HG03159 (cell line): ENCODE measurements around the gene ERBB4.
"Not testable (repeated sequence)": the region's sequence is repeated elsewhere in the genome, so short reads cannot be mapped to it uniquely, and the experiment has no call there.

Source experiments
- ATAC-seq: cut with Tn5 transposase; IDR thresholded peaks from one replicate; pipeline ENCODE4 v1.9.1; 2021; ENCODE audit warnings: mild to moderate bottlenecking, moderate library complexity; ENCODE audit not compliant: unreplicated experiment

The ERBB4 gene

GRCh38 chr2:211652327-211652726 is 886.3 kb downstream of the ERBB4 start:
- no peak for ATAC-seq

GRCh38 chr2:211649331-211649730 is 889.3 kb downstream of the ERBB4 start:
- no peak for ATAC-seq

GRCh38 chr2:211631503-211631902 is 907.1 kb downstream of the ERBB4 start:
- no peak for ATAC-seq

- no peak for ATAC-seq
Measured at GRCh38 chr2:211623096-211623495, 915.5 kb downstream of the ERBB4 start.

- no peak for ATAC-seq
Measured at GRCh38 chr2:211620986-211621385, 917.6 kb downstream of the ERBB4 start.

- ATAC-seq: no peak
Measured at GRCh38 chr2:211617803-211618202, 920.8 kb downstream of the ERBB4 start.

- no peak for ATAC-seq
Measured at GRCh38 chr2:211611621-211612020, 927.0 kb downstream of the ERBB4 start.

GRCh38 chr2:211611061-211611518 is 927.5 kb downstream of the ERBB4 start:
- peak; percentile 62 for ATAC-seq

- ATAC-seq: no peak
Measured at GRCh38 chr2:211609127-211609526, 929.5 kb downstream of the ERBB4 start.

- no peak for ATAC-seq
Measured at GRCh38 chr2:211599146-211599545, 939.5 kb downstream of the ERBB4 start.

GRCh38 chr2:211598238-211598637 is 940.4 kb downstream of the ERBB4 start:
- no peak for ATAC-seq

- not testable (repeated sequence) for ATAC-seq
Measured at GRCh38 chr2:211592006-211592405, 946.6 kb downstream of the ERBB4 start.

- ATAC-seq: no peak
Measured at GRCh38 chr2:211591426-211591825, 947.2 kb downstream of the ERBB4 start.

GRCh38 chr2:211568439-211568838 is 970.2 kb downstream of the ERBB4 start:
- ATAC-seq: no peak

GRCh38 chr2:211564441-211564840 is 974.2 kb downstream of the ERBB4 start:
- no peak for ATAC-seq

GRCh38 chr2:211545582-211545981 is 993.0 kb downstream of the ERBB4 start:
- ATAC-seq: no peak

- ATAC-seq: no peak
Measured at GRCh38 chr2:211534632-211535031, 1004.0 kb downstream of the ERBB4 start.

- not testable (repeated sequence) for ATAC-seq
Measured at GRCh38 chr2:211524248-211524647, 1014.4 kb downstream of the ERBB4 start.

- ATAC-seq: no peak
Measured at GRCh38 chr2:211516537-211516936, 1022.1 kb downstream of the ERBB4 start.

- no peak for ATAC-seq
Measured at GRCh38 chr2:211514049-211514448, 1024.6 kb downstream of the ERBB4 start.

GRCh38 chr2:211513446-211513845 is 1025.2 kb downstream of the ERBB4 start:
- no peak for ATAC-seq

- no peak for ATAC-seq
Measured at GRCh38 chr2:211512806-211513205, 1025.8 kb downstream of the ERBB4 start.

- ATAC-seq: peak; percentile 85
Measured at GRCh38 chr2:211503856-211504255, 1034.7 kb downstream of the ERBB4 start.

GRCh38 chr2:211503198-211503597 is 1035.4 kb downstream of the ERBB4 start:
- no peak for ATAC-seq
